ENCODE measurements around the gene CMBL. TPM values are rescaled to one million over a fixed set of nuclear protein-coding genes. Genes with fewer than 3 reads are reported as not detected.

The CMBL gene
- polyA plus RNA-seq, 3 donors, result 0.39 to 5.4 TPM; not detected in 1

DNA sequence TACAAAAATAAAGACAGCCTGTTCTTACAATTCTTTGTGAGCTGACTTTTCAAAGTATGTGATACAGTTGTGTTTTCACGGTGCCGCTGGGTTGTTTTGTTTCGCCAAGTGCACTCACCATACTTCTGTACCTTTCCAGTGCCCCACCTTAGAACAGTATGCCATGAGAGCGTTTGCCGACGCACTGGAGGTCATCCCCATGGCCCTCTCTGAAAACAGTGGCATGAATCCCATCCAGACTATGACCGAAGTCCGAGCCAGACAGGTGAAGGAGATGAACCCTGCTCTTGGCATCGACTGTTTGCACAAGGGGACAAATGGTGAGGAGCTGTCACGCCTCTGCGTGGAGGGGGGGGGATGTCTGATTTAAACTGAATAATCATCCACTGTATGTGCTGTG, 44.7 kb downstream of the CMBL start:
- Histone ChIP-seq H3K79me2 (ENCODE audit: insufficient read depth, low read length) (peaks cover 8% of the 10 kb centered on the region), H3K36me3 (replicated peaks in 1 of 2; ENCODE audit: control insufficient read depth in 1 of 2, insufficient read depth in 2 of 2, low read length in 2 of 2) (peaks cover 72 to 78% of the 10 kb centered on the region in 2 donors), H4K20me1 (ENCODE audit: insufficient read depth, low read length) (peaks cover 43% of the 10 kb centered on the region), H3K9me3 (replicated peaks in 1 of 2; ENCODE audit: control insufficient read depth in 1 of 2, insufficient read depth in 1 of 2, low read length in 2 of 2) (no peaks in the 10 kb centered on the region), H3K4me2 (replicated peaks; ENCODE audit: extremely low read depth, low read length, poor library complexity, severe bottlenecking) (no peak overlapping the region), H3K4me3 (replicated peaks in 1 of 3; ENCODE audit: low read depth in 2 of 3, low read length in 3 of 3) (no peak overlapping the region), H2AFZ (ENCODE audit: insufficient read depth, low read depth, low read length, poor library complexity, severe bottlenecking) (no peak overlapping the region), H3K27ac (ENCODE audit: low read depth in 1 of 2, low read length in 2 of 2) (peak overlapping the region in 1 of 2 donors; percentile 6), H3K27me3 (ENCODE audit: control insufficient read depth in 2 of 2, insufficient read depth in 2 of 2, low read length in 2 of 2) (no peaks in the 10 kb centered on the region), H3K4me1 (ENCODE audit: control insufficient read depth in 1 of 2, insufficient read depth in 2 of 2, low read length in 2 of 2) (peaks cover 30 to 39% of the 10 kb centered on the region in 2 donors), H3K9ac (ENCODE audit: insufficient read depth, low read length, poor library complexity, severe bottlenecking) (no peak overlapping the region)
- no peak for DNase-seq
- Mint-ChIP-seq H3K36me3 (peaks cover 76 to 79% of the 10 kb centered on the region in 2 donors), H3K4me1 (peaks cover 38% of the 10 kb centered on the region), H3K27ac (peak overlapping the region in 3 of 7 donors; percentile 38 to 79 (median 69)), H3K27me3 (ENCODE audit: low read depth in 3 of 3) (peaks cover 0 to 3% (median 0%) of the 10 kb centered on the region in 3 donors), H3K4me3 (no peak overlapping the region), H3K9me3 (no peaks in the 10 kb centered on the region)
- intact Hi-C loops (cut with micrococcal nuclease), result loop anchor here in 1 of 2 donors (10.0 kb wide), 1 partner anchor 372 kb away; no protein-coding TSS in a partner anchor
- TF ChIP-seq CTCF (IDR thresholded peaks at IDR 0.05), result no peak
- WGBS (ENCODE audit: insufficient coverage), result 95% methylated on average over 8 of the region's 11 CpGs

DNA sequence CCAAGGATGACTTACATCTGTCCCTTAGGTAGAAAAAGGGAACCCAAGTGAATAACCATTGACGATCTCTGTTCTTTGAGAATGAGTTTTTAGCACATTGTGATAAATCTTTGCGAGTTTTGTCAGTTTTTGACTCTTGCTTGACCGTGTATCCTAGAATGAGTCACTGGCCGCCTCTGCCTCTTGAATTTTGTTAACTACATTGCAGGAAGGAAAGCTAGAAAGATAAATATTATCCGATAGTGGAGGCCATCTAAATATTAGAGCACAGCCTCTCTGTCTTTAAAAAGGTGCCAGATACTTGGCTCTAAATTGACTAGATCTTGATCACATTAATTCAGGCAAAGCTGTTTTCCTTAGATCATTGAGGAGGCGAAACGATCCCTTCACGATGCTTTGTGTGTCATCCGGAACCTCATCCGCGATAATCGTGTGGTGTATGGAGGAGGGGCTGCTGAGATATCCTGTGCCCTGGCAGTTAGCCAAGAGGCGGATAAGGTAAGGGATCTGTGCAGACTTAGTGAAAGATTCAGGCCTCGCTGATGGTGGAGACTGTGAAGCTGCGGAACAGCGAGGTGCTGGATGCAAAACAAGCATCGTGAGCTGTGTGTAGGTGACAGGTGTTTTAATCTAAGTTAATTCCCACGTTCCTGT, 45.5 kb downstream of the CMBL start:
- no peak overlapping the region for H3K4me3 Mint-ChIP-seq
- H3K4me1 ChIP-seq (ENCODE audit: control insufficient read depth in 1 of 2, insufficient read depth in 2 of 2, low read length in 2 of 2), result peaks cover 23 to 32% of the 10 kb centered on the region in 2 donors
- no peaks in the 10 kb centered on the region for H3K9me3 ChIP-seq (replicated peaks in 1 of 2; ENCODE audit: control insufficient read depth in 1 of 2, insufficient read depth in 1 of 2, low read length in 2 of 2)
- peaks cover 13% of the 10 kb centered on the region for H3K79me2 ChIP-seq (ENCODE audit: insufficient read depth, low read length)
- no peak for TF ChIP-seq CTCF (IDR thresholded peaks at IDR 0.05)
- no peak overlapping the region for H3K9ac ChIP-seq (ENCODE audit: insufficient read depth, low read length, poor library complexity, severe bottlenecking)
- no peak for DNase-seq
- no peak overlapping the region for H3K4me3 ChIP-seq (replicated peaks in 1 of 3; ENCODE audit: low read depth in 2 of 3, low read length in 3 of 3)
- peaks cover 50% of the 10 kb centered on the region for H4K20me1 ChIP-seq (ENCODE audit: insufficient read depth, low read length)
- no peak overlapping the region for H3K4me2 ChIP-seq (replicated peaks; ENCODE audit: extremely low read depth, low read length, poor library complexity, severe bottlenecking)
- peaks cover 80 to 86% of the 10 kb centered on the region in 2 donors for H3K36me3 ChIP-seq (replicated peaks in 1 of 2; ENCODE audit: control insufficient read depth in 1 of 2, insufficient read depth in 2 of 2, low read length in 2 of 2)
- H3K27ac Mint-ChIP-seq, result peak overlapping the region in 5 of 7 donors; percentile 9 to 86 (median 40)
- H3K4me1 Mint-ChIP-seq, result peaks cover 30% of the 10 kb centered on the region
- H3K27me3 Mint-ChIP-seq (ENCODE audit: low read depth in 3 of 3), result peaks cover 0 to 3% (median 0%) of the 10 kb centered on the region in 3 donors
- H2AFZ ChIP-seq (ENCODE audit: insufficient read depth, low read depth, low read length, poor library complexity, severe bottlenecking), result no peak overlapping the region
- no peaks in the 10 kb centered on the region for H3K9me3 Mint-ChIP-seq
- no peaks in the 10 kb centered on the region for H3K27me3 ChIP-seq (ENCODE audit: control insufficient read depth in 2 of 2, insufficient read depth in 2 of 2, low read length in 2 of 2)
- WGBS (ENCODE audit: insufficient coverage), result 83% methylated on average over 15 of the region's 18 CpGs
- no peak overlapping the region for H3K27ac ChIP-seq (ENCODE audit: low read depth in 1 of 2, low read length in 2 of 2)
- intact Hi-C loops (cut with micrococcal nuclease), result loop anchor here in 1 of 2 donors (10.0 kb wide), 1 partner anchor 373 kb away; no protein-coding TSS in a partner anchor
- peaks cover 83 to 86% of the 10 kb centered on the region in 2 donors for H3K36me3 Mint-ChIP-seq
